ENCODE results near the gene FEZ2. TPM values are rescaled to one million over a fixed set of nuclear protein-coding genes. Genes with fewer than 3 reads are reported as not detected.

Gene FEZ2
- total and polyA plus RNA-seq, 10 of the 15 experiments (the other 5 are each of a cell fraction or from before 2014, with no cell fraction given), result 3.0 to 15.4 (median 6.6) TPM

GRCh38 chr2:36528274-36528673 is 69.7 kb downstream of the FEZ2 start (continued):
- no peak for TF ChIP-seq MEF2A (IDR thresholded peaks at IDR 0.05; ENCODE audit: insufficient read depth, low read depth, low read length)
- TF ChIP-seq BMI1 (IDR thresholded peaks at IDR 0.05; ENCODE audit: borderline replicate concordance), result no peak
- 0 out of 2 replicates have a peak, but pooled peaks have one; percentile 29 for TF ChIP-seq MLLT1 (IDR thresholded peaks at IDR 0.05)
- TF ChIP-seq NBN (IDR thresholded peaks at IDR 0.05), result no peak
- no peak for TF ChIP-seq GATAD2B (conservative IDR thresholded peaks at IDR 0.05; ENCODE audit: low read depth)
- TF ChIP-seq NFIC (IDR thresholded peaks at IDR 0.05; ENCODE audit: low read depth, low read length), result no peak
- TF ChIP-seq SP1 (IDR thresholded peaks at IDR 0.05; ENCODE audit: low read depth, low read length), result no peak
- 0 out of 4 replicates have a peak, but pooled peaks of 1 of the 2 experiments have one; percentile 32 for TF ChIP-seq EP300 (IDR thresholded peaks at IDR 0.05; ENCODE audit: borderline replicate concordance in 1 of 2, control insufficient read depth in 1 of 2, low read depth in 2 of 2, low read length in 2 of 2)
- TF ChIP-seq PRDM15 (CRISPR knock-in tag; IDR thresholded peaks at IDR 0.05), result no peak
- peak; percentile 68 for TF ChIP-seq MTA2 (IDR thresholded peaks at IDR 0.05; ENCODE audit: low read depth)
- no peak for TF ChIP-seq MYB (IDR thresholded peaks at IDR 0.05; ENCODE audit: borderline replicate concordance, low read depth, low read length)
- TF ChIP-seq RCOR1 (conservative IDR thresholded peaks at IDR 0.05; ENCODE audit: low read depth, low read length), result no peak
- no peak for TF ChIP-seq STAT3 (IDR thresholded peaks at IDR 0.05; ENCODE audit: low read depth, low read length)

Measured in GM12878 (cell line).